Measurements from ENCODE around the gene DRAXIN.

DRAXIN gene

DNA sequence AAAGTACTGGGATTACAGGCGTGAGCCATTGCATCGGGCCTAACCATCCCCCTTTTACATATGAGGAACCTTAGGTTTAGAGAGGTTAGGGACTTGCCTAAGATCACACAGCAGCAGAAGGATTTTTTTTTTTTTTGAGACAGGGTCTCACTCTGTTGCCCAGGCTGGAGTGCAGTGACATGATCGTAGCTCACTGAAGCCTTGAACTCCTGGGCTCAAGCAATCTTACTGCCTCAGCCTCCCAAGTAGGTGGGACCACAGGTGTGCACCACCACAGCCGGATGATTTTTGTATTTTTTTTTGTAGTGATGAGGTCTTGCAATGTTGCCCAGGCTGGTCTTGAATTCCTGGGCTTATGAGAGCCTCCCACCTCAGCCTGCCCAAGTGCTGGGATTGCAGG is 68.3 kb downstream of the DRAXIN start:
- no peak for DNase-seq

DNA sequence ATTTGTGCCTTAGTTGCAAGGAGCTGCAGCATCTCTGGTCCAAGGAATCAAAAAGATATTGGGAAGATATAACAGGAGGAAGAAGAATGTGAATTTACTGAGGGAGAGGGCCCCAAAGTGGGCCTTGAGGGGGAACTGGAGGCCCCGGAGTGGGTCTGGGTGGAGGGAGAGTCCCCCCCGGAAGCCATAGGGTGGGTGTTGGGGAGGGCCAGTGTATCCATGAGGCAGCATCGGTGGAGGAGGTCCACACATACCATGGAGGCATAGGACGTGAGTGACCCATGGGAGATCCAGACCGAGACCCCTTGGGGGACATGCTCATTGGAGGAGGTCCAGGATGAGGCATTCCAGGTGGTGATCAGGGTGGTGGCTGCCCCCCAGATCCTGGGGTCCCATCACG is 69.8 kb downstream of the DRAXIN start:
- DNase-seq = no peak

DNA sequence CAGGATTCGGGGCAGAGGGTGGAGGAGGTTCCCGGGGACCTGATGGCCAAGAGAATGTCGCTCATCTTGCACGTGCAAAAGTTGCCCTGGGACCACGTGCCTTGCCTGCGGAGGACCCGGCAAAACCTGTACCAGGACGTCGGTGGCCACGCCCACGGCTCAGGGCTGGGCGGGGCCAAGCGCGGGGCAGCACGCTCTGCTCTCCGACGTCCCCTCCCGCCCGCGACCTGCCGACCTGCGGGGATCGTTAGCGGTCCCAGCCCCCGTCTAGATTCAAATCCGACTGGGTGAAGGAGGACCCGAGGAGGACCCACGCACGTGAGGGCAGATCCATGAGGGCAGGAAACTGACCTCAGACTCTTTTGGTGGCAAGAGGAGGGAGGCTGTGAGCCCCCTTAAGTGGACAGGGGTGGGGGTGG is 70.5 kb downstream of the DRAXIN start, which contains the start of gene C1orf167:
Gene C1orf167, plus strand, starts transcription at position 206 of the 419 bp plus-strand sequence. CDS start 2,208 bp downstream, outside the sequence.
- no peak for DNase-seq

DNA sequence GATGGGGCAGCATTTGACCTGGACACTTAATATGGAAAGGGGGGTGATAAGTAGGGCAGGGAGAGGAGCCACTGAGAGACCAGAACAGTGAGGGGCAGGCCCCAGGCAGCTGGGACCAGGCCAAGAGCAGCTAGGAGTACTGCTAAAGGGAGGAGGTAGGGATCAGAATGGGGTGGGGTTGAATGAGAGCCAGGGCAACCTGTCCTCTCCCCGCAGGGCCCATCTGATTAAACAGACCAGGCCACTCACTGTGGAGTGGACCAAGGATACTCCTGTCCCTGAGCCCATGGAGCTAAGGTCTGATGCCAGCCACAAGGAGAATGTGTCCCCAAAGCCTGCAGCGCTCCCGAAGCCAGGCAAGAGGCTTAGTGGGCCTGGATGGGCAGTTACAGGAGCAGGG is 72.6 kb downstream of the DRAXIN start:
- DNase-seq = no peak

DNA sequence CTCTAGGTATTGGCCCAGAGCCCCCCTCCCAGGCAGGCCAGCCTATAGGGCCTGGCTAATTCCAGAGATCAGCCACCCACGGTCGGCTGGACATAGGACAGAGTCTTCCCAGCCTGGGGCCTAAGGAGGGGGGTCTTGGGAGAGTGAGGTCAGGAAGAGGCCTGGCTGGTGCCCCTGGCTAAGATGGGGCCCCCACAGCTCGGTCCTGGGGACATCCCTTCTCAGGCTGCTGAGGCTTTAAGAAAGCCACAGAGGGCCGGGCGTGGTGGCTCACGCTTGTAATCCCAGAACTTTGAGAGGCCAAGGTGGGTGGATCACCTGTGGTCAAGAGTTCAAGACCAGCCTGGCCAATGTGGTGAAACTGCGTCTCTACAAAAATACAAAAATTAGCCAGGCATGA is 73.0 kb downstream of the DRAXIN start:
- DNase-seq = no peak

DNA sequence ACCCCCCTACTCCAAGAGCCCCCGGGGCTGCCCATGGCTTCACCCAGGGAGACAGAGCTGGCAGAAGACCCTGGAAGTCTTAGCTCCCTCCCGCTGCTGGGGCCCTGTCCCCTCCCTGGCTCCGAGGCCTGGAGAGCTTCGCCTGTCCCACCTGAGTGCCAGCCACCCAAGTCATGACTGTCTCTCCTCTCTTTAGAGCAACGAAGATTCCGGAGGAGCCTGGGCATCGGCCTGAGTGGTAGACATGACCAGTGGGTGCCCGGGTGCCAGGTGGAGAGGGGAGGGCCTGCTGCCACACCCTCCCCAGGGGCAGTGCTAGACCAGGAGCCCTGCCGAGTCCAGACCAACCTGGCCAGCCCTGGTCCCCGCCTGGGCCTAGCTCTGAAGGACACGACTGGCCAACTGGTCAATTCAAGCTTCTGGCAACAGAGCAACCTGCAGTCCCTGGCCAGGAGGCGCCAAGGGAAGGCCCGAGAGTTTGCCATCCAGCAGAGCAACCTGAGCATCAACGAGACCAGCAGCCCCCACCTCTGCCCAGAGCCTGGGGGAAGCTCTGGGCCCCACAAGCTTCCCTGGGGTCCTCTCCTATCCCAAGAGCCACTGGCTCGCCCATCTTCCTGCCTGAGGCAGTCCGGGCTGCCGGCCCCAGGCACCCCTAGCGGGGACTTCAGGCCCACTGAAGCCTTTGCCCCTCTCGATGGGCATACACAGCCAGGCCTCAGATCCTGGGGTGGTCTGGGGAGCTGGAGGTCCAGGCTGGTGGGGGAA is 74.3 kb downstream of the DRAXIN start:
- DNase-seq = no peak

DNA sequence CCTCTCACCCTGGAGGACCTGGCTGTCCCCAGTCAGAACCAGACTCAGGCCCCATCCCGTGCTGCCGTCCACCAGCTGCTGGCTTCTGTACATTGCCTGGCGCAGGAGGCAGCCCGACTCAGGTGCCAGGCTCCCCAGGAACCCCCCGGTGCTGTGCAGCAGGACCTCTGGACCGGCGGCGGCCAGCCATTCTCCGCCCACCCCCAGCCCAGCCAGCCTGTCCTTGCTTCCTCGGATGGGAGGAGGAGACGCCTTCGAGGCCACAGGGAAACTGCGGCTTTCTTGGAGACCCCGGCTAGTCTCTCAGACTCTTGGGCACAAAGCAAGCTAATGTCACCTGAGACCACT is 74.9 kb downstream of the DRAXIN start:
- DNase-seq = no peak

DNA sequence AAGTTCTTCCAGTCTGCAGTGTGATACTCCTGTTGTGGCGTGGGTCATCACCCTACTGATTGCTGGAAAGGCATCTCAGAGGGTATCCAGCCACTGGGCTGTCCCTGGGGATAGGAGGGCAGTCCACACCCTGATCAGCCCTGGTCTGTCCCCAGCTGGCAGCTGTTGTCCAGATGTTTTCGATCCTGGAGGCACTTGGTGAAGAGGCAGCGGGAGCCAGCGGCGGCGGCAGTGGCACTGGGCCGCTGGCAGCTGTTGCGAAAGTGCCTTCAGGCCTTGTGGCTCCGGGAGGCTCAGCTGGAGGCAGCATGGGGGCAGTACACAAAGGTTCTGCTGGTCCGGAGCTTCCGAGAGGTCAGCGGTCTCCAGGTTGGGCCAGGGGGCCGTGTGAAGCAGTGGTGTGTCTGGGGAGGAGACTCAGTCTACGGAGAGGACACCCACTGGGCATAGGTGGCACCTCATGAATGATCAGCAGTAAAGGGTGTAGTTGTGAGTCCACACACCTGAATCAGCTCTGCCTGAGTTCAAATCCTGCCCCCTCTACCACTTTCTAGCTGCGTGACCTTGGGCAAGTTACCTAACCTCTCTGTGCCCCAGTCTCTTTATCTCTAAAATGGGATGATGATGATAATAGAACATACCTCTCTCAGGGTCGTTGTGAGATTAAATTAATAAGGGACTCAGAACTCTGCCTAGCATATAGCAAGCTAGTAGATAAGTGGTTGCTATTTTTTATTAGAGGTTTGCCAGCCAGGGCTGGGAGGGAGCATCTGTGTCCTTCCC is 76.6 kb downstream of the DRAXIN start:
- DNase-seq = no peak

DNA sequence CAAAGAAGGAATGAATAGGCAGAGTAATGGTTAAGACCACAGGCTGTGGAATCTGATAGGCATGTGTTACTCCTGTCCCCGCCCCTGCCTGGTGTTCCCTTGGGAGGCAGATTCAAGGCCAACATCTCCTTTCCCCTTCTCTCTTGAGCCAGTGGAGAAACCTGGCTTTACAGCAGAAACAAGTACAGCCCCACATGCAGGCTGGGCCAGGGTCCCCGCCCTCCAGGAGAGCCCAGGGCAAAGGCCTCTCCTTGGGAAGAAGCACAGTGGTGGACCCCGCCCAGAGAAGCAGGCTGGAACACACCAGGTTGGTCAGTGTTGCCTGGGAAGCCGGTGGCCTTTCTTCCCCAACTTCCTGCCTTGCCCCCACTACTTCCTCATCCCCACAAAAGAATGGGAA is 77.3 kb downstream of the DRAXIN start:
- DNase-seq = no peak

DNA sequence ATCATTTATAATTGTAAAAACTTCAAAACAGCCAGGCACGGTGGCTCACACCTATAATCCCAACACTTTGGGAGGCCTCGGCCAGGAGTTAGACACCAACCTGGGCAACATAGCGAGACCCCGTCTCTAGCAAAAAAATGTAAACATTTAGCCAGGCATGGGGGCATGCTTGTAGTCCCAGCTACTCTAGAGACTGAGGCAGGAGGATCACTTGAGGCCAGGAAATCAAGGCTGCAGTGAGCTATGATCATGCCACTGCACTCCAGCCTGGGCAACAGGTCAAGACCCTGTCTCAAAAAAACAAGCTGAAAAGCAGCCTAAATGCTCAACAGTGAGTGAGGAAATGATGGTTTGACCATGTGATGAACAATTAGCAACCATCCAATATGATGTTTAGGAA is 77.8 kb downstream of the DRAXIN start:
- DNase-seq = no peak

DNA sequence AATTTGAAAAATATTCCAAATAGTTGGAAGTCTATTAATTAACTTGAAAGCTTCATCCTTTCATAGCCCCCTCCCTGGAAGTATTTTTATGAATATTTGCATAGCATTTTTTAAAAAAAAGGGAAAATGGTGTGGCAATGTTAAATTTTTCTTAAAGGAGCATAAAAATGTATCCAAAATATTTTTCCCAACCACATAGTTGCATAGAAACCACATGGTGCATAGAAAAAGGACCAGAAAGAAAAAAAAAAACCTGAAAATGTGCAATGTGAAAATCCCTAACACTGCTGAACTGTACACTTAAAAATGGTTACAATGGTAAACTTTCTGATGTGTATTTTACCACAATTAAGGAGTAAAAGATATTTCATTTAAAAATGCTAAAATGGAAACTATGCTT is 78.5 kb downstream of the DRAXIN start:
- DNase-seq = no peak

DNA sequence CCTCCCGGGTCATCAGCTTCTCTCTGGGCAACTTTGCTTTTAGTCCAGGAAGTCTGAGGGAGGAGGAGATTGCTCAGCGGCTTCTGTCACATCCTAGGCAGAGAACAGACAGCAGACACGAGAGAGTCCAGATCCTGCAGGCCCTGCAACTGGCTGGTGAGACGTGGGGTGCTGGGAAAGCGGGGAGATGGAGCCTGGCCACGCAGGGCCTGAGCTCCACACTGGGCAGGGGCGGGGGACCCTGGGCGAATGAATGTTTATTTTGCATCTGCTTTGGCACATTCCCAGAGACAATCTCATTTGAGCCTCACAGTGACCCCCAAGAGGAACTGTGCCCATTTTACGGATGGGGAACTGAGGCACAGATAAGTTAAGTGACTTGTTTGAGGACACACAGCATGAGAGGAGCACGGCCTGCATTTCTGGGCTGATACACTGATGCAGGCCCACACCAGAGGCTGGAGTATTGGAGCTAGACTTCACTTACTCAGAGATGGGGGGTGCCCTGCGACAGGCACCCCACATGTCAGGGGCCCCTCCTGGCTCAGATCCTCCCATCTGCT is 80.1 kb downstream of the DRAXIN start:
- no peak for DNase-seq

DNA sequence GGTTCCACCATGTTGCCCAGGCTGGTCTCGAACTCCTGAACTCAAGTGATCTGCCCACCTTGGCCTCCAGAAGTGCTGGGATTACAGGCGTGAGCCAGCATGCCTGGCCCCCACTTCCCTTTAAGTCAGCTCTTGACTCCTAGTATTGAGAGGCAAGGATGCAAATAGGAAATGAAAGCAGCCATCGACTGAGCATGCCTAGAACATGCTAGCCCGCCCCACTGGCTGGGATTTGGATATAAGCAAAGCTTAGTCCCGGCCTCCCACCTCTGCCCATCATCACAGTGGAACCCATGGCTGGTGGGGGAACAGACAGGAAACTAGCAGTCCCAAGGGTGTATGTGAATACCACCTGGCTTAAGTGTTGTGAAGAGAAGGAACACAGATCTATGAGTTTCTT is 80.9 kb downstream of the DRAXIN start:
- no peak for DNase-seq

DNA sequence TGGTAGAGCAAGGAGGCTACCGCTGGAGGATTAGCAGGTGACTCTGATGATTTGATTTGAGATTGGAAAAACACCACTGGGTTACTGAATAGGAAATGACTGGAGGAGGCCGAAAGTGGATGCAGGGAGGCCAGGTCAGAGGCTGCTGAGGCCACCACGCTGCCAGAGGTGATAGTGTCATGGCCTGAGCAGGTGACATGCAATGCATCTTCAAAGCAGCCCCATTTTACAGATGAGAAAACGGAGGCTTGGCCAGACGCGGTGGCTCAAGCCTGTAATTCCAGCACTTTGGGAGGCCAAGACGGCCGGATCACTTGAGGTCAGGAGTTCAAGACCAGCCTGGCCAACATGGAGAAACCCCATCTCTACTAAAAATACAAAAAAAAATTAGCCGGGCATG is 83.2 kb downstream of the DRAXIN start:
- DNase-seq = no peak

Measured in nucleus accumbens (tissue), 56 donors.